ENCODE measurements around the gene SPATS2.

- TF ChIP-seq CTCF (IDR thresholded peaks at IDR 0.05) (no peak), ZFX (IDR thresholded peaks at IDR 0.05; ENCODE audit: borderline replicate concordance) (no peak)
These were observed 168.8 kb downstream of the SPATS2 start for GRCh38 chr12:49535921-49536525.
